HG02840 (cell line): ENCODE results near the gene ANKRD53.
A peak's percentile ranks its signal among the peaks of the same experiment; 100 is the strongest.

Source experiments
- ATAC-seq: cut with Tn5 transposase; IDR thresholded peaks from one replicate; pipeline ENCODE4 v1.9.1; 2021; ENCODE audit warnings: mild to moderate bottlenecking, moderate library complexity, moderate number of reproducible peaks; ENCODE audit not compliant: unreplicated experiment, low FRiP score

The ANKRD53 gene

DNA sequence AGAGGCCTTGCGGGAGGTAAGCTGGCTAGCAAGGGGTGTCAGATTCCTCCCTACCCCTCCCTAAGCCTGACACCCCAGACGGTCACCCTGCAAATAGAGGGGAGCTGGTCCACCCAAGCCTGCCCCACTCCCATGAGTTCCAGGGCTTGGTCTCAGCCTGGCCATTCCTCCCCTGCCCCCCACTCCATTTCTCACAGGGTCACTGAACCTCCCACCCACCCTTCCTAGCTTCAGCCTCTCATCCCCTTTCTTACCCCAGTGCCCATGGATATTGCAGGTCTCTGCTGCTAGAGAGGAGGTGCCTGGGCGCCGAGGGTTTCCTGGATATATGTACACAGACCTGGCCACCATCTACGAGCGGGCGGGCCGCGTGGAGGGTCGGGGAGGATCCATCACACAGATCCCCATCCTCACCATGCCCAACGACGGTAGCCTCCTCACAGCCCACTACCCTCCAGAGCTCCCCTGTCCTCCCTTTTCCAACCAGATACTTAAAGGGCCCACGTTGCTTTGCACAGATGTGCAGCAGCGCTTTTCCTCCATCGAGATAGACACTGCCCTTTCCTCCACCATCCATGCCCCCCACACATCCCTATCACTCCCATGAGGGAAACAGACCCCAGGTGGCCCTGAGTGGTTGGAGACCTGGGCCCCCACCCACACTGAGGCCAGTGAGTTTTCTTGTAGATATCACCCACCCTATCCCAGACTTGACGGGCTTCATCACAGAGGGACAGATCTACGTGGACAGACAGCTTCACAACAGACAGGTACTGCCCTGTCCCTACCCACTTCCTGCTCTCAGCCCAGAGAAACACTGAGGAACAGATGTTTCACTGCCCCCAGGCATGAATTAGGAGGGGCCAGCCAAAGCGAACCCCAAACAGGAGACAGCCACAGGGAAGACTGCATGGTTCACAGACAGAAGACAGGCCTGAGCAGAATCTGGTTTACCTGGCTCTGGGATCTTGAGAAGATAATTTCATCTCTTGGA lies 15.2 kb upstream of the ANKRD53 start:
- ATAC-seq, result no peak

- no peak for ATAC-seq
Observed at GRCh38 chr2:70964133-70964532, 14.3 kb upstream of the ANKRD53 start.

GRCh38 chr2:70964596-70965386 lies 13.6 kb upstream of the ANKRD53 start:
- peak; percentile 58 for ATAC-seq

- no peak for ATAC-seq
Observed at GRCh38 chr2:70965506-70965905, 12.9 kb upstream of the ANKRD53 start.

GRCh38 chr2:70966681-70967080 lies 11.7 kb upstream of the ANKRD53 start:
- no peak for ATAC-seq

GRCh38 chr2:70967189-70967588 lies 11.2 kb upstream of the ANKRD53 start:
- ATAC-seq, result no peak

DNA sequence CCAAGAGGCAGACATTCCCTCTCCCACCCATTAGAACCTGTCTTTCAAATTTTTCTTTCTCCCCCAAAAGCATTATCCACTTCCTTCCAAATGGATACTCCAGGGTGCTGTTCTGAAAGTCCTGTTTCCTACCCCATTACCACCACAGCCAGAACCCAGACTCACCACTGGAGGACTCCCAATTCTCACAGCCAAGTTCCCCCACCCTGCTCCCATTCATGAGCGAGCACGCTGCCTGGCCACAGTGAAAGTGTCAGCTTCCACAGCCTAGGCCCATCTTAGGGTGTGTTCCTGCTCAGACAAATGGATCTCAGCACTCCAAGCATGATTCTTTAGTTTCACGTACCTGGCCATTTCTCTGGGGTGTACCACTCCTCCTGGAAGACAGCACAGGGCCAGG lies 3.8 kb upstream of the ANKRD53 start:
- ATAC-seq, result no peak

- ATAC-seq, result no peak
Observed at GRCh38 chr2:70975237-70975636, 3.2 kb upstream of the ANKRD53 start.

DNA sequence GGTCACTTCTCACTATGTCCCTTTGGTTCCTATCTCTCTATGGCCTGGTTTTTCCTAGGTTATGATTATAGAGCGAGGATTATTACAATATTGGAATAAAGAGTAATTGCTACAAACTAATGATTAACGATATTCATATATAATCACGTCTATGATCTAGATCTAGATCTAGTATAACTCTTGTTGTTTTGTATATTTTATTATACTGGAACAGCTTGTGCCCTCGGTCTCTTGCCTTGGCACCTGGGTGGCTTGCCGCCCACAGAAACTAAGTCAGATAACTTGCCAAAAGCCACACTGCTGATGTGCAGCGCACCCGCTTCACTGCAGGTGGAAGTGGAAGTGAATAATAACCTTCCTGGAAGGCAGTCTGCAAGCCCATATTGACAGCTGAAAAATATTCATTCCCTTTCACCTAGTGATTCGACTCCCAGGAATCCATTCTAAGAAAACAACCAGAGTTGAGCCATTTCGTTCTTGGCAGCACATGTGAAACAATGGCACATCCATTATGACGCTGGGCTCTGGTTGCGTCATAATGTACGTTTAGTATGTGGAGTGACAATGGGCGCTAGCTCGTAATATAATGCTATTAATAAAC lies 725 bp upstream of the ANKRD53 start:
- no peak for ATAC-seq

DNA sequence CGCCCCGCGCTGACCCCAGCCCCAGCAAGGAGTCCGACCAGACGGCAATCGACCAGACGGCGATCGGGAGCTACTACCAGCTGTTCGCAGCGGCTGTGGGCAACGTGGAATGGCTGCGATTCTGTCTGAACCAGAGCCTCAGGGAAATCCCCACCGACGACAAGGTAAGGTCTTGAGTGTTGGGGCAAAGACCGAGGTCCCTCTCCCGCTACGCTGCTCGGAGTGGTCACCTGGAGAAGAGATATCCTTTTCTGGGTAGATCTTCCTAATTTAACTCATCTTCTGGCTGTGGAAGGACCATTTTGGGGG lies 704 bp downstream of the ANKRD53 start:
- no peak for ATAC-seq

- ATAC-seq, result no peak
Observed at GRCh38 chr2:70979626-70980025, 1.2 kb downstream of the ANKRD53 start.

- no peak for ATAC-seq
Observed at GRCh38 chr2:70981421-70981820, 3.0 kb downstream of the ANKRD53 start.

GRCh38 chr2:70981866-70982810 lies 3.7 kb downstream of the ANKRD53 start:
- no peak for ATAC-seq

- ATAC-seq, result no peak
Observed at GRCh38 chr2:70982971-70983370, 4.5 kb downstream of the ANKRD53 start.

- ATAC-seq, result no peak
Observed at GRCh38 chr2:70983506-70984227, 5.2 kb downstream of the ANKRD53 start.

GRCh38 chr2:70984228-70984575 lies 5.8 kb downstream of the ANKRD53 start:
- no peak for ATAC-seq

GRCh38 chr2:70984576-70985282 lies 6.3 kb downstream of the ANKRD53 start:
- peak; percentile 89 for ATAC-seq

DNA sequence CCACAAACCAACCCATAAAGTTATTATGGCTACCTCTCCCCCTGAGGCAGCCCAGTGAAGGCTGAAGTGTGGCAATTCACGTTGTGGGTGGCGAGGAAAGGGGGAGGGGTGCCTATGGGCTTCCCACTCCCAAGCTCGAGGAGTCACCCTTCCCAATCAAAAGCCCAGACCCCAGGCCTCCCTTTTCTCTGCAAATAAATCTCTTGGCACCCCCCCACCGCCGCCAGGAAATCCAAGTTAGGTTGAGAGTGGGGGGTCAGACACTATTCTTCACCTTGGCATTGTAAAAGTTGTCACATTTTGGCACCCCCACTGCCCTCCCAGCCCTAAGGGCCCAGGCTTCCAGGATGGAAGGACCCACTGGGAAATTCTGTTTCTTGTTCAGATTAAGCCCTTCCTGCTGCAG lies 6.9 kb downstream of the ANKRD53 start:
- no peak for ATAC-seq

DNA sequence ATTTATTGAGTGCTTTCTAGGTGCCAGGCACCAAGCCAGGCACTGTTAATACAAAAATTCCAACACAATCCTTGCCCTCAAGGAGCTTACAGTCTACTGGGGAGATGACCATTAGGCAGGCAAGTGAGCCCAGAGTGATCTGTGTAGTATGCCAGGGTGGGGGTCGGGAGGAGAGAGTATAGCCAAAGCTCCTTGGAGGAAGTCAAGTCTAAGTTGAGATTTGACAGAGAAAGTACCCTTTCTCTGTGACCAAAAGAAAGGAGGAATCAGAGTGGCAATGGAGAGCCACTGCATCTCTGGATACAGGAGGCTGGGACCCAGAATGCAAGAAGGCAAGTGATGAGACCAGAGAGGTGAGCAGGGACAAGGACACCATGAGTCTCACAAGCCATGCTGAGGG lies 7.5 kb downstream of the ANKRD53 start:
- no peak for ATAC-seq
